Measurements from ENCODE around the gene SMAD3.

DNA sequence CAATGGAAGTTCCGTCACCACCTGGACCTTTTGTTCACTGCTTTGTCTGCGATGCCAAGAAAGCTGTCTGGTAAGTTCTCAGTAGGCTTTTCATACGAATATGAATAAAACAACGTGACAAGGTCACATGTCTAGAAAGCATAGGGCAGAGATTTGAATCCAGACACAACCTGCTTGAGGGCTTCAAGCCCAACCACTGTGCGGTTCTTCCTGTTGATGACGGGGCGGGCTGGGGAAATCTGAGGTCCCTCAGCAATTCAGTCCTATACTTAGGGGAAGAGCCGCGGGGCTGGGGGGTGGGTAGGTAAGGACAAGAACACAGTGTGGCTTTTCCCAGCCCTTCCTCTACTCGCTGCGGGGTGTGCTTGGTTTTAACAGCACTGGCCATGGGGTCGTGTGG, 32.4 kb upstream of the SMAD3 start:
- TF ChIP-seq, protein P1, sequence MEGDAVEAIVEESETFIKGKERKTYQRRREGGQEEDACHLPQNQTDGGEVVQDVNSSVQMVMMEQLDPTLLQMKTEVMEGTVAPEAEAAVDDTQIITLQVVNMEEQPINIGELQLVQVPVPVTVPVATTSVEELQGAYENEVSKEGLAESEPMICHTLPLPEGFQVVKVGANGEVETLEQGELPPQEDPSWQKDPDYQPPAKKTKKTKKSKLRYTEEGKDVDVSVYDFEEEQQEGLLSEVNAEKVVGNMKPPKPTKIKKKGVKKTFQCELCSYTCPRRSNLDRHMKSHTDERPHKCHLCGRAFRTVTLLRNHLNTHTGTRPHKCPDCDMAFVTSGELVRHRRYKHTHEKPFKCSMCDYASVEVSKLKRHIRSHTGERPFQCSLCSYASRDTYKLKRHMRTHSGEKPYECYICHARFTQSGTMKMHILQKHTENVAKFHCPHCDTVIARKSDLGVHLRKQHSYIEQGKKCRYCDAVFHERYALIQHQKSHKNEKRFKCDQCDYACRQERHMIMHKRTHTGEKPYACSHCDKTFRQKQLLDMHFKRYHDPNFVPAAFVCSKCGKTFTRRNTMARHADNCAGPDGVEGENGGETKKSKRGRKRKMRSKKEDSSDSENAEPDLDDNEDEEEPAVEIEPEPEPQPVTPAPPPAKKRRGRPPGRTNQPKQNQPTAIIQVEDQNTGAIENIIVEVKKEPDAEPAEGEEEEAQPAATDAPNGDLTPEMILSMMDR (IDR thresholded peaks at IDR 0.05; ENCODE audit: control extremely low read depth in 1 of 3, insufficient read depth in 1 of 3, low read depth in 1 of 3, low read length in 3 of 3) = no peak
- TF ChIP-seq BACH1 (IDR thresholded peaks at IDR 0.05; ENCODE audit: low read length) (no peak), SUZ12 (IDR thresholded peaks at IDR 0.05; ENCODE audit: low read length) (no peak), POLR2A (IDR thresholded peaks at IDR 0.05; ENCODE audit: control extremely low read depth in 1 of 2, low read depth in 2 of 2, low read length in 2 of 2) (no peak), RAD21 (IDR thresholded peaks at IDR 0.05 in 1 of 2, conservative IDR thresholded peaks at IDR 0.05 in 1 of 2; ENCODE audit: low read depth in 2 of 2, low read length in 2 of 2) (no peak), JUN (IDR thresholded peaks at IDR 0.05; ENCODE audit: low read depth, low read length) (no peak), EGR1 (IDR thresholded peaks at IDR 0.05; ENCODE audit: borderline replicate concordance, low read depth, low read length) (no peak), HDAC2 (IDR thresholded peaks at IDR 0.05; ENCODE audit: borderline replicate concordance in 1 of 2, low read depth in 2 of 2, low read length in 2 of 2) (no peak), TBP (IDR thresholded peaks at IDR 0.05; ENCODE audit: low read depth, low read length) (no peak), NRF1 (IDR thresholded peaks at IDR 0.05; ENCODE audit: low read depth, low read length) (no peak), CEBPB (IDR thresholded peaks at IDR 0.05; ENCODE audit: low read depth, low read length) (no peak), EZH2 (IDR thresholded peaks at IDR 0.05; ENCODE audit: low read depth, low read length, severe bottlenecking) (no peak), TCF12 (IDR thresholded peaks at IDR 0.05; ENCODE audit: low read depth, low read length) (no peak)

All from H1 (cell line).